K562 (cell line): ENCODE results near the gene HDAC9. TPM values are rescaled to one million over a fixed set of nuclear protein-coding genes. Genes with fewer than 3 reads are reported as not detected.

ENCODE experiments used
- ATAC-seq: fragments of 200-7000 bp; cut with Tn5 transposase; 3 replicates; pipeline ENCODE4 v1.9.1; 2020; ENCODE audit warnings: moderate library complexity
- BruUV-seq: library from RNA; stranded (reverse); fragments of 400-500 nt; replicated peaks from 2 replicates; lab custom pipeline; 2021; lab: Mats Ljungman, UMichigan
- CTCF ChIA-PET: fragments of 300-600 bp; formaldehyde crosslinking; extraction: SDS; loops from one replicate; lab custom pipeline; 2021; ENCODE audit warnings: low intra/inter-chr PET ratio; lab: Yijun Ruan, JAX
- POLR2A ChIA-PET: fragments of 300-600, 350-650 bp; sonication (Branson Sonifier 250); formaldehyde crosslinking; extraction: SDS; loops from one replicate; lab custom pipeline; 2021; ENCODE audit warnings: antibody characterized with exemption, inconsistent platforms; lab: Yijun Ruan, JAX
- DNase-seq, 4 experiments: peaks; one replicate each; pipeline versions ENCODE4 v3.0.0 to v3.0.0-alpha.2; 2011 to 2018; ENCODE audit warnings: low spot score in 3 of 4, mixed read lengths in 3 of 4; ENCODE audit errors: extremely low read depth in 1 of 4
- FAIRE-seq: peaks from 2 replicates; lab custom pipeline; 2011; peaks lifted over from hg19 to GRCh38; lab: Jason Lieb, UNC
- H2AFZ ChIP-seq: 2 replicates; pipeline ENCODE4 v1.6.0; 2011; ENCODE audit warnings: low read depth, low read length, control low read depth, inconsistent platforms
- H3K27ac ChIP-seq: fragments of 200-600 bp; 3 replicates; pipeline ENCODE4 v1.8.0; 2011; ENCODE audit warnings: low read depth, mild to moderate bottlenecking, control low read depth, inconsistent platforms, low read length, moderate library complexity, mixed read lengths; ENCODE audit errors: extremely low read depth
- H3K27me3 ChIP-seq, 2 experiments: fragments of 300-600 bp in 1 of 2; 2 replicates in 1 of 2; 3 replicates in 1 of 2; pipeline versions ENCODE4 v1.6.0 to v1.8.0; 2011; ENCODE audit warnings: inconsistent platforms in 2 of 2, low read length in 2 of 2, mild to moderate bottlenecking in 1 of 2, mixed read lengths in 1 of 2, moderate library complexity in 1 of 2; ENCODE audit not compliant: control insufficient read depth in 2 of 2, insufficient read depth in 2 of 2
- H3K36me3 ChIP-seq: fragments of 300-600 bp; 3 replicates; pipeline ENCODE4 v1.8.0; 2011; ENCODE audit warnings: mild to moderate bottlenecking, low read length, inconsistent platforms; ENCODE audit not compliant: control insufficient read depth, insufficient read depth
- H3K4me1 ChIP-seq, 2 experiments: fragments of 200-600 bp in 1 of 2; replicated peaks in 1 of 2; 2 replicates in 1 of 2; 3 replicates in 1 of 2; pipeline versions ENCODE4 v1.5.1 to v1.8.0; 2011; ENCODE audit warnings: inconsistent platforms in 2 of 2, low read length in 2 of 2, mild to moderate bottlenecking in 1 of 2, mixed read lengths in 1 of 2, moderate library complexity in 1 of 2; ENCODE audit not compliant: control insufficient read depth in 2 of 2, insufficient read depth in 2 of 2
- H3K4me2 ChIP-seq: 2 replicates; pipeline ENCODE4 v1.6.1; 2011; ENCODE audit warnings: low read length, control low read depth, inconsistent platforms, mixed read lengths; ENCODE audit not compliant: insufficient read depth
- H3K4me3 ChIP-seq: fragments of 200-600 bp; sonication (generic), shearing (Covaris generic); 2 replicates; pipeline ENCODE4 v1.5.1; 2016; ENCODE audit warnings: control low read depth, inconsistent platforms
- H3K79me2 ChIP-seq: fragments of 200-600 bp; 3 replicates; pipeline ENCODE4 v1.8.0; 2011; ENCODE audit warnings: low read length, inconsistent platforms; ENCODE audit not compliant: control insufficient read depth, insufficient read depth
- H3K9ac ChIP-seq, 2 experiments: 2 replicates each; pipeline versions ENCODE4 v1.6.0 to v1.6.1; 2011; ENCODE audit warnings: low read depth in 2 of 2, low read length in 2 of 2, control low read depth in 1 of 2, inconsistent platforms in 1 of 2, mild to moderate bottlenecking in 1 of 2, mixed read lengths in 1 of 2; ENCODE audit not compliant: insufficient read depth in 1 of 2
- H3K9me1 ChIP-seq: one replicate; pipeline ENCODE4 v1.6.0; 2011; ENCODE audit warnings: inconsistent platforms, mild to moderate bottlenecking, low read length, moderate library complexity; ENCODE audit not compliant: control insufficient read depth, insufficient read depth
- H3K9me3 ChIP-seq: replicated peaks from 2 replicates; pipeline ENCODE4 v1.5.1; 2011; ENCODE audit warnings: low read depth, low read length, inconsistent platforms; ENCODE audit not compliant: control insufficient read depth, insufficient read depth
- H4K20me1 ChIP-seq: replicated peaks from 2 replicates; pipeline ENCODE4 v1.6.1; 2011; ENCODE audit warnings: low read length, inconsistent platforms, mixed read lengths; ENCODE audit not compliant: control insufficient read depth, insufficient read depth
- ATF4 ChIP-seq: fragments of 450-650 bp; formaldehyde crosslinking; IDR thresholded peaks from 2 replicates; pipeline ENCODE4 v1.4.0; 2022; ENCODE audit warnings: mild to moderate bottlenecking, moderate library complexity
- BRCA1 ChIP-seq, 2 experiments: fragments of 450-650 bp in 1 of 2; sonication (generic) in 1 of 2; formaldehyde crosslinking in 1 of 2; IDR thresholded peaks; 2 replicates each; pipeline versions ENCODE4 v1.5.0 to v1.6.1; 2017 to 2020; ENCODE audit warnings: mild to moderate bottlenecking in 1 of 2, missing genetic modification reagents in 1 of 2
- E2F8 ChIP-seq: fragments of 450-650 bp; IDR thresholded peaks from 2 replicates; pipeline ENCODE4 v1.7.1; 2018; ENCODE audit warnings: mild to moderate bottlenecking, low read depth; ENCODE audit not compliant: partially characterized antibody
- ETV1 ChIP-seq: fragments of 450-650 bp; conservative IDR thresholded peaks from 2 replicates; pipeline ENCODE4 v1.6.1; 2016; ENCODE audit warnings: missing genetic modification characterization, control low read depth, low read depth, missing compliant biosample characterization
- MBD1 ChIP-seq: fragments of 250-450 bp; sonication (Bioruptor Pico); IDR thresholded peaks from 2 replicates; pipeline ENCODE4 v1.8.0; 2022; ENCODE audit warnings: inconsistent platforms
- UBTF ChIP-seq, 2 experiments: IDR thresholded peaks; 2 replicates each; pipeline ENCODE4 v1.6.1; 2012; ENCODE audit warnings: improper control_type of control experiment in 2 of 2, low read depth in 2 of 2, low read length in 2 of 2, borderline replicate concordance in 1 of 2
- ZMIZ1 ChIP-seq, 2 experiments: fragments of 150-350 bp in 1 of 2; IDR thresholded peaks; 2 replicates each; pipeline ENCODE4 v1.6.1; 2012 to 2016; ENCODE audit warnings: low read depth in 2 of 2, low read length in 2 of 2, mild to moderate bottlenecking in 1 of 2, moderate library complexity in 1 of 2
- ZNF239 ChIP-seq: fragments of 250-450 bp; sonication (Bioruptor Pico); IDR thresholded peaks from 2 replicates; pipeline ENCODE4 v1.4.0; 2020; ENCODE audit warnings: mild to moderate bottlenecking
- WGBS: fragments of 100-300 bp; shearing (Covaris generic); methylation state at CpG from one replicate; pipeline ENCODE4 v1.1.6; 2016; ENCODE audit warnings: low coverage, mixed read lengths; ENCODE audit not compliant: insufficient coverage; ENCODE audit errors: missing lambda C conversion rate; 5-methylcytosine and 5-hydroxymethylcytosine counted together
- in situ Hi-C: fragments of 300-500 bp; cut with MboI; formaldehyde crosslinking; loops from 4 replicates; pipeline ENCODE4 v1.15.0; 2018; ENCODE audit warnings: inconsistent platforms, mixed read lengths
- intact Hi-C: fragments of 100-400 bp; cut with micrococcal nuclease; formaldehyde crosslinking; loops from 2 replicates; pipeline ENCODE4 v1.14.2; 2022
- polyA plus RNA-seq, 8 experiments: library from polyadenylated mRNA; depleted of rRNA in 4 of 8; stranded (reverse) in 5 of 8; unstranded in 3 of 8; fragments of >200 nt; fragmentation: Nextera tagmentation in 2 of 8; fragmentation: Illumina TruSeq in 1 of 8; extraction: Ambion mirVana in 2 of 8; extraction: Trizol in 1 of 8; gene quantifications; 2 replicates each; pipeline versions ENCODE4 v1.2.1 to v1.2.3, GENCODE V29; 2011 to 2014; ENCODE audit warnings: inconsistent platforms in 1 of 8, missing spikeins in 1 of 8
- total RNA-seq, 7 experiments: library from RNA; depleted of rRNA in 6 of 7; stranded (reverse); fragments of >200 nt in 6 of 7; fragmentation: Illumina TruSeq in 2 of 7; extraction: Trizol in 2 of 7; gene quantifications; 2 replicates each; pipeline versions ENCODE4 v1.2.1 to v1.2.3, GENCODE V29; 2011 to 2021; ENCODE audit warnings: low replicate concordance in 1 of 7

HDAC9 gene
- total and polyA plus RNA-seq, 9 of the 15 experiments (the other 6 are each of a cell fraction or from before 2014, with no cell fraction given), result 0.08 to 0.91 (median 0.33) TPM

GRCh38 chr7:18821554-18821953 lies 326.0 kb downstream of the HDAC9 start (continued):
- TF ChIP-seq ZNF239 (CRISPR knock-in tag) (no peak), E2F8 (no peak), BRCA1 (IDR thresholded peaks at IDR 0.05) (no peak), BRCA1 (CRISPR knock-in tag; IDR thresholded peaks at IDR 0.05) (no peak), MBD1 (CRISPR knock-in tag) (no peak)

GRCh38 chr7:18824157-18824556 lies 328.6 kb downstream of the HDAC9 start:
- ChIA-PET CTCF (no interaction called here), POLR2A (no interaction called here)
- no peaks in the 10 kb centered on the region for H3K36me3 ChIP-seq
- no peak overlapping the region for H3K4me2 ChIP-seq
- H3K27me3 ChIP-seq, result no peaks in the 10 kb centered on the region
- in situ Hi-C loops, result no loop called here
- H3K9me1 ChIP-seq, result no peaks in the 10 kb centered on the region
- ATAC-seq, result no peak
- intact Hi-C loops, result no loop called here
- BruUV-seq, result no TSS peak
- no peak overlapping the region for H3K4me3 ChIP-seq
- WGBS, result 0% methylated on average over 2 of the region's 2 CpGs
- H2AFZ ChIP-seq, result no peak overlapping the region
- H3K27ac ChIP-seq, result no peak overlapping the region
- DNase-seq, result no peak
- no peak overlapping the region for H3K9ac ChIP-seq
- no peak for FAIRE-seq
- H4K20me1 ChIP-seq, result no peaks in the 10 kb centered on the region
- no peaks in the 10 kb centered on the region for H3K79me2 ChIP-seq
- H3K4me1 ChIP-seq, result no peaks in the 10 kb centered on the region
- 0 out of 2 replicates have a peak, but pooled peaks cover 1% of the 10 kb centered on the region for H3K9me3 ChIP-seq
- TF ChIP-seq ETV1 (no peak), ZMIZ1 (IDR thresholded peaks at IDR 0.05; ENCODE audit: low read depth in 2 of 2, low read length in 2 of 2) (no peak), ATF4 (CRISPR knock-in tag) (no peak), UBTF (IDR thresholded peaks at IDR 0.05; ENCODE audit: borderline replicate concordance in 1 of 2, low read depth in 2 of 2, low read length in 2 of 2) (no peak)
